ENCODE results near the gene GOLIM4.
"Not testable (repeated sequence)": the region's sequence is repeated elsewhere in the genome, so short reads cannot be mapped to it uniquely, and the experiment has no call there.

The GOLIM4 gene

GRCh38 chr3:168061332-168061996 lies 34.3 kb downstream of the GOLIM4 start:
- in situ Hi-C loops (cut with HindIII; ENCODE audit: low sequenced_read_pairs), result no loop called here
- no peak for DNase-seq (ENCODE audit: low read depth, low spot score)
- no peak overlapping the region for H3K4me3 ChIP-seq (ENCODE audit: low read depth, low read length)
- TF ChIP-seq CTCF (IDR thresholded peaks at IDR 0.05; ENCODE audit: low read depth, low read length), result no peak

- TF ChIP-seq CTCF (IDR thresholded peaks at IDR 0.05; ENCODE audit: low read depth, low read length), result no peak
- no peak overlapping the region for H3K4me3 ChIP-seq (ENCODE audit: low read depth, low read length)
- DNase-seq (ENCODE audit: low read depth, low spot score), result no peak
- in situ Hi-C loops (cut with HindIII; ENCODE audit: low sequenced_read_pairs), result no loop called here
Measured at GRCh38 chr3:168060317-168060716, 35.4 kb downstream of the GOLIM4 start.

GRCh38 chr3:168058481-168058880 lies 37.2 kb downstream of the GOLIM4 start:
- no peak for TF ChIP-seq CTCF (IDR thresholded peaks at IDR 0.05; ENCODE audit: low read depth, low read length)
- no peak for DNase-seq (ENCODE audit: low read depth, low spot score)
- in situ Hi-C loops (cut with HindIII; ENCODE audit: low sequenced_read_pairs), result no loop called here
- H3K4me3 ChIP-seq (ENCODE audit: low read depth, low read length), result no peak overlapping the region

GRCh38 chr3:168056398-168057230 lies 39.1 kb downstream of the GOLIM4 start:
- DNase-seq (ENCODE audit: low read depth, low spot score); in situ Hi-C loops (cut with HindIII; ENCODE audit: low sequenced_read_pairs); H3K4me3 ChIP-seq (ENCODE audit: low read depth, low read length): not testable (repeated sequence)

GRCh38 chr3:168054447-168054846 lies 41.3 kb downstream of the GOLIM4 start:
- DNase-seq (ENCODE audit: low read depth, low spot score), result no peak
- no peak for TF ChIP-seq CTCF (IDR thresholded peaks at IDR 0.05; ENCODE audit: low read depth, low read length)
- in situ Hi-C loops (cut with HindIII; ENCODE audit: low sequenced_read_pairs), result no loop called here
- H3K4me3 ChIP-seq (ENCODE audit: low read depth, low read length), result no peak overlapping the region

GRCh38 chr3:168053115-168053514 lies 42.6 kb downstream of the GOLIM4 start:
- no peak overlapping the region for H3K4me3 ChIP-seq (ENCODE audit: low read depth, low read length)
- in situ Hi-C loops (cut with HindIII; ENCODE audit: low sequenced_read_pairs), result no loop called here
- no peak for DNase-seq (ENCODE audit: low read depth, low spot score)
- TF ChIP-seq CTCF (IDR thresholded peaks at IDR 0.05; ENCODE audit: low read depth, low read length), result peak; percentile 25

- H3K4me3 ChIP-seq (ENCODE audit: low read depth, low read length), result no peak overlapping the region
- TF ChIP-seq CTCF (IDR thresholded peaks at IDR 0.05; ENCODE audit: low read depth, low read length), result no peak
- DNase-seq (ENCODE audit: low read depth, low spot score), result no peak
- in situ Hi-C loops (cut with HindIII; ENCODE audit: low sequenced_read_pairs), result no loop called here
Measured at GRCh38 chr3:168052515-168052914, 43.2 kb downstream of the GOLIM4 start.
